GM18868 (cell line): Measurements from ENCODE around the gene ZNF699.
A peak's percentile ranks its signal among the peaks of the same experiment; 100 is the strongest.
"Not testable (repeated sequence)": the region's sequence is repeated elsewhere in the genome, so short reads cannot be mapped to it uniquely, and the experiment has no call there.

Experiments
- ATAC-seq: cut with Tn5 transposase; IDR thresholded peaks from one replicate; pipeline ENCODE4 v1.9.1; 2021; ENCODE audit warnings: mild to moderate bottlenecking, moderate library complexity; ENCODE audit not compliant: unreplicated experiment

The ZNF699 gene

DNA sequence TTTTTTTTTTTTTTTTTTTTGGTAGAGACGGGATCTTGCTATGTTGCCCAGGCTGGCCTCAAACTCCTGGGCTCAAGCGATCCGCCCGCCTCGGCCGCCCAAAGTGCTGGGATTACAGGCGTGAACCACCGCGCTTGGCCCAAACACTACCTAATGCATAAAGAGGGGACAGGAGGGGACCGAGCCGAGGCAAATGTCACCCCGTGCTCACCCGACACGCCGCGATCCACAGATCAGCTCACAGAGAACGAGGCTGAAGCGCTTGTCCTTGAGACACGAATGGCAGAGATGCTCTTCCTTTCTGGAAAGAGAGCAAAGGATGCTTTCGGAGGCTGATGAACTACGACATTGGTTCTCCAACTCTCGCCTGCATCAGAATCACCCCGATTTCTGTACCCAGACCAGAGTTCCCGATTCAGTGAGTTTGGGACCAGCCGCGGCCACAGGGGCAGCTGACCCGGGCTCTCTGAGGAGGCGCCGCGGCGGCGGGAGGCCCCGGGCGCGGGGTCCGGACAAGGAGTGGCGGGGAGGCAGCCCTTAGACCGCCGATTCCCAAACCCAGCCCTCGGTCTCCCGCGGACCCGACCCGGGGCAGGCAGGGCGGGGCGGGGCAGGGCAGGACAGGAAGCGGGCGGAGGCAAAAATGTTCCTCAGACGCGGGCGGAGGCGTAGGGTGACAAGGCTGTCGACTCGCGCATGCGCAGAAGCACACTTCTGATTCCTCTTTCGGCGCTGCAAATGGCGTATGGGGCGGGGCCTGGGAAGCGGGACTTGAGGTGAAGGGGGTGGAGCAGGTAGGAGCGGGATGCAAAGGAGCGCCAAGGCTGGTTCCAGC lies at the start of gene ZNF699:
TSS of gene ZNF699 (minus strand) at position 700 of the 835 bp plus-strand sequence. CDS start 4,719 bp downstream, outside the sequence.
- ATAC-seq, result peak; percentile 91

DNA sequence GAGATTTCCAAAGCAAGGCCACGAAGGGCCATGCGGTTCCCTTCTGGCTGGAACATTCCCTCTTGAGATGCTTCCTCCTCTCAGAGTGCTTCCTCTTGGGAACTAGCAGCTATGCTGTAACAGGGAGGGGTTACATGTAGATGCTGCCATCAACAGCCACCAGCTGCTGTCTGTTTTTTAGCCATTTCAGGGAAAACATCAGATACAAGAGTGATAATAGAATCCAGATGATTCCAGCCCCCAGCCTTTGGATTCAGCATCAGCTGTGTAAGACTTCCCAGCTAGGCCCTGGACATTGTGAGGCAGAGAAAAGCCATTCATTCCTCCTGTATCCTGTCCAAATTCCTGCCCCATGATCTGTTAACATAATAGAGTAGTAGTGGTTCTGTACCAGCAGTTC lies 45.0 kb upstream of the ZNF699 start:
- ATAC-seq, result no peak

GRCh38 chr19:9353011-9353410 lies 43.4 kb upstream of the ZNF699 start:
- no peak for ATAC-seq

- ATAC-seq, result no peak
Measured at GRCh38 chr19:9352505-9352904, 42.9 kb upstream of the ZNF699 start.

GRCh38 chr19:9348671-9349070 lies 39.0 kb upstream of the ZNF699 start:
- ATAC-seq, result no peak

- ATAC-seq, result no peak
Measured at GRCh38 chr19:9348253-9348652, 38.6 kb upstream of the ZNF699 start.

GRCh38 chr19:9345005-9345404 lies 35.4 kb upstream of the ZNF699 start:
- no peak for ATAC-seq

DNA sequence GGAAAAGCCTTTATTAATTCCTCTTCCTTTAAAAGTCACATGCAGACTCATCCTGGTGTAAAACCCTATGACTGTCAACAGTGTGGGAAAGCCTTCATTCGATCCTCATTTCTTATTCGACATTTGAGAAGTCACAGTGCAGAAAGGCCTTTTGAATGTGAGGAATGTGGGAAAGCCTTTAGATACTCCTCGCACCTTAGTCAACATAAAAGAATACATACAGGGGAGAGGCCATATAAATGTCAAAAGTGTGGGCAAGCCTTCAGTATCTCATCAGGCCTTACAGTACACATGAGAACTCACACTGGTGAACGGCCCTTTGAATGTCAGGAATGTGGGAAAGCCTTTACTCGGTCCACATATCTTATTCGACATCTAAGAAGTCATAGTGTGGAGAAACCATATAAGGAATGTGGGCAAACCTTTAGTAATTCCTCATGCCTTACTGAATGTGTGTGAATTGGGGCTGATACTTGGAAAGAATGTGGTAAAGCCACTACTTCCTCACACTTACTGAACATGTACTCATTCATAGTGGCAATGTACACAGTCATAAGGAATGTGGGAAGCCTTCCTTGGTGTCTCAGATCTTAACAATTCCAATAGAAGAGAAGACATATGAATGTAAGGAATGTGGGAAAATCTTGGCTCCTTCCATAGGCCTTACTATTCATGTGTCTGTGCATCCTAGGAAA lies 33.1 kb upstream of the ZNF699 start:
- ATAC-seq, result no peak

DNA sequence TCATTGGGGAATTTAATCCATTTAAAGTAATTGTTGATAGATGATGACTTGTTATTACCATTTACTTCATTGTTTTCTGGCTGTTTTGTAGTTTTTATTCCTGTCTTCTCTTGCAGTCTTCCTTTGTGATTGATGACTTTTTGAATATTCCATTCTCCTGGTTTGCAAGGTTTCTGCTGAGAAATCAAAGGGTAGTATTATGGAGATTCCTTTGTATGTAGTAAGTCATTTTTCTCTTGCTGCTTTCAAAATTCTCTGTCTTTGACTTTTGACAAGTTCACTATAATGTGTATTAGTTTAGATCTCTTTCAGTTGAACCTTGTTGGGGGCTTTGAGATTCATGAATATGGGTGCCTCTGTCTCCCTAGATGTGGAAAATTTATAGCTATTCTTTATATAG lies 20.4 kb upstream of the ZNF699 start:
- ATAC-seq, result no peak

GRCh38 chr19:9324584-9324962 lies 14.9 kb upstream of the ZNF699 start:
- ATAC-seq, result no peak

- peak; percentile 97 for ATAC-seq
Measured at GRCh38 chr19:9323919-9324583, 14.4 kb upstream of the ZNF699 start, which contains the start of gene ZNF559. Gene ZNF559 (plus strand): TSS chr19:9324179. CDS start chr19:9338550, 14,371 bp downstream.

DNA sequence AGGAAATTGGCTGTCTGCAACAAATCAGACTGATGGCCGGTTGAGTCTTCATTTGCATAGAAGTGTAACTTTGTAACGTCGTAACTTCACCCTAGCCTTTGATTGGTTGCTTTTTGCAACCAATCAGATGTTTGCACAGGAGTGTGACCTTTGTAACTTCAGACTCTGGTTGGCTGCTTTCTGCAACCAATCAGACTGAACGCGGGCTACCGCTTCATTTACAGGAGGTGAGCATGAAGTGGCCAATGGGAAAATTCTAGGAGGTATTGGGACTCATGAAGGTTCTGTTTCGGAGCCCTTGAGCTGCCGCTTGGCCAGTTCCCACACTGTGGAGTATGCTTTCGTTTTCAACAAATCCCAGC lies 13.9 kb upstream of the ZNF699 start:
- peak; percentile 33 for ATAC-seq

DNA sequence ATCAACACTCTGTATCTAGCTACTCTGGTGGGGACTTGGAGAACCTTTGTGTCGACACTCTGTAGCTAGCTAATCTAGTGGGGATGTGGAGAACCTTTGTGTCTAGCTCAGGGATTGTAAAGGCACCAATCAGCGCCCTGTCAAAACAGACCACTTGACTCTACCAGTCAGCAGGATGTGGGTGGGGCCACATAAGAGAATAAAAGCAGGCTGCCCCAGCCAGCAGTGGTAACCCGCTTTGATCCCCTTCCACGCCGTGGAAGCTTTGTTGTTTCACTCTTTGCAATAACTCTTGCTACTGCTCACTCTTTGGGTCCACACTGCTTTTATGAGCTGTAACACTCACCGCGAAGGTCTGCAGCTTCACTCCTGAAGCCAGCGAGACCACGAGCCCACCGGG lies 12.6 kb upstream of the ZNF699 start:
- ATAC-seq, result not testable (repeated sequence)

- not testable (repeated sequence) for ATAC-seq
Measured at GRCh38 chr19:9321756-9322155, 12.1 kb upstream of the ZNF699 start.

GRCh38 chr19:9321338-9321737 lies 11.7 kb upstream of the ZNF699 start:
- ATAC-seq, result no peak

DNA sequence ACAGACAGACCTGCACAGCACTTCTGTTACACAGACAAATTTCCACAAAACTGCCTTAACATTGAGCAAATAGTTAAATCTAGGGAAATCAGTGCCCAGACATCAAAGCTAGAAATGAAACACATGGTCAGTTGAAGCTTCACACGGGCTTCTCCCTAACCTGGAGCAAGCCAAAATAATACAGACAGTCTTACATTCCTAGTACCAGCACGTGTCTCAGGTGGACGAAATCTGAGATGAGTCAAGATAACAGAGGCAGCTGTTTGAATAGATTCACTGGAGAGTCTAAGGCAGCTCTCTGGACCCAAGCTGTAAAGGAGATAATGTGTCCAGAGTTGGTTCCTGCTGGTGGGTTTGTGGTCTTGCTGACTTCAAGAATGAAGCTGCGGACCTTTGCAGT lies 4.1 kb upstream of the ZNF699 start:
- ATAC-seq, result no peak

- ATAC-seq, result peak; percentile 66
Measured at GRCh38 chr19:9309974-9310446, 372 bp upstream of the ZNF699 start.

DNA sequence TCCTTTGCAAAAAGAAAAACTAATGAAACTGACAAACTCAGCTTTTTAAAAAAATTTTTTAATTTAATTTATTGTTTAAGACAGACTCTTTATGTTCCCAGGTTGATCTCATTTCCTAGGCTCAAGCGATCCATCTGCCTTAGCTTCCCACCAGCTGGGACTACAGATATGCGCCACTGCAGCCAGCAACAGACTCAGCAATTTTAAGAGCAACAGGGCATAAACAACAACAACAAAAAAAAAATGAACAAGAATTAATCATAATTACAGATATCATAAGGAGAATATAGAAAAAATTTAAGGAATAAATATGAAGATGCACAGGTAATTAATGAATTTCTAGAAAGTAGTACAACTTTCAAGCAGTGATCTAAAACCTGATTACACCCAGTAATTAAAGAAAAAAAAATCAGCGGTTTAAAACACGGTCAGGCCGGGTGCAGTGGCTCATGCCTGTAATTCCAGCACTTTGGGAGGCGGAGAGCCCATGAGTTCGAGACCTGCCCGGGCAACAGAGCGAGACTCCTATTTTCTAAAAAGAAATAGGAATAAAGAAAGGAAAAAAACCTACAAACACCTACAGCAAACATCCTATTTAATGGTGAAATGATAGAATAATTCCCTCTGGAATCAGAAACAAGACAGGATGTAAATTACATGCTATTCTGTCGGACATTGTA lies 1.4 kb downstream of the ZNF699 start:
- ATAC-seq, result no peak

GRCh38 chr19:9306443-9306842 lies 3.2 kb downstream of the ZNF699 start:
- no peak for ATAC-seq

DNA sequence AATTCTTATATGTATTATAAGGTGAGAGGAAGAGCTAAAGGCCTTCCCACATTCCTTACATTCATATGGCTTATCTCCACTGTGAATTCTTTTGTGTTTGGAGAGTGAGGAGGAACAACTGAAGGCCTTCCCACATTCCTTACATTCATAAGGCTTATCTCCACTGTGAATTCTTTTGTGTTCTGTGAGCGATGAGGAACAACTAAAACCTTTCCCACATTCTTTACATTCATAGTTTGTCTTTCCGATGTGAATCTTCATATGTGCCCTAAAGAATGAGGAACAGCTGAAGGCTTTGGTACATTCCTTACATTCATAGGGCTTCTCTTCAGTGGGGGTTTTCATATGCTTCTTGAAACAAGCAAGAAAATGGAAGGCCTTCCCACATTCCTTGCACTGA lies 13.3 kb downstream of the ZNF699 start:
- ATAC-seq, result no peak

GRCh38 chr19:9295411-9295849 lies 14.2 kb downstream of the ZNF699 start:
- ATAC-seq, result no peak
